Skeletal muscle satellite cell (primary cell): ENCODE measurements around the gene CSNK1G1.

Experiments
- H3K27me3 ChIP-seq: 2 replicates; pipeline ENCODE4 v1.7.0; 2013; ENCODE audit warnings: low read length; ENCODE audit not compliant: control insufficient read depth, insufficient read depth
- H3K36me3 ChIP-seq: 2 replicates; pipeline ENCODE4 v1.7.0; 2013; ENCODE audit warnings: mild to moderate bottlenecking, control low read depth, low read length; ENCODE audit not compliant: insufficient read depth
- H3K4me1 ChIP-seq: 2 replicates; pipeline ENCODE4 v1.7.0; 2013; ENCODE audit warnings: low read length; ENCODE audit not compliant: control insufficient read depth, insufficient read depth
- H3K4me2 ChIP-seq: 2 replicates; pipeline ENCODE4 v1.7.0; 2013; ENCODE audit warnings: mild to moderate bottlenecking, low read length
- H3K4me3 ChIP-seq: 2 replicates; pipeline ENCODE4 v1.7.0; 2013; ENCODE audit warnings: low read length
- H3K9ac ChIP-seq: 2 replicates; pipeline ENCODE4 v1.7.0; 2013; ENCODE audit warnings: mild to moderate bottlenecking, low read depth, low read length, moderate library complexity
- H3K9me3 ChIP-seq: replicated peaks from 2 replicates; pipeline ENCODE4 v1.7.0; 2013; ENCODE audit warnings: mild to moderate bottlenecking, control low read depth, low read length

The CSNK1G1 gene

DNA sequence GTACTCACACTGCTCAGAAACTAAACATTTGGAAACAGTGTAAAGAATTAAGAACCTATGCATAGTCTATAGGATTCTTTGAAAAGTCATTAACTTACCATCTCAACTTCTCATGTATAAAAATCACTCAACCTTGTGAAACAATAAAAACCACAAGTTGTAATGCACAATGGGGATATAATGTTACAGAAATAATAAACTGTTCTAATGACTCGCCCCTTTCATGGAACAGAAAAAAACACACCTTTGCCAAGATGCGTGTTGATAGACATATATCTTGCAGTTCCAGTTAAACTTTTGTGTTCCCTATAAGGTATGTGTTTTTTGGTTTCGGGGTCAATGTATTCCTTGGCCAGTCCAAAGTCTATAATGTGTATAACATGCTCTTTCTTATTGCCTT, 142.3 kb downstream of the CSNK1G1 start:
- Histone ChIP-seq H3K4me2 (no peak overlapping the region), H3K36me3 (peaks cover 14% of the 10 kb centered on the region), H3K4me3 (no peak overlapping the region), H3K9ac (no peak overlapping the region), H3K9me3 (no peaks in the 10 kb centered on the region), H3K27me3 (no peaks in the 10 kb centered on the region), H3K4me1 (no peaks in the 10 kb centered on the region)

GRCh38 chr15:64211696-64212095, 144.3 kb downstream of the CSNK1G1 start:
- no peaks in the 10 kb centered on the region for H3K4me1 ChIP-seq
- peaks cover 14% of the 10 kb centered on the region for H3K36me3 ChIP-seq
- H3K4me2 ChIP-seq = no peak overlapping the region
- H3K27me3 ChIP-seq = no peaks in the 10 kb centered on the region
- H3K9ac ChIP-seq = no peak overlapping the region
- H3K4me3 ChIP-seq = no peak overlapping the region
- H3K9me3 ChIP-seq = no peaks in the 10 kb centered on the region

DNA sequence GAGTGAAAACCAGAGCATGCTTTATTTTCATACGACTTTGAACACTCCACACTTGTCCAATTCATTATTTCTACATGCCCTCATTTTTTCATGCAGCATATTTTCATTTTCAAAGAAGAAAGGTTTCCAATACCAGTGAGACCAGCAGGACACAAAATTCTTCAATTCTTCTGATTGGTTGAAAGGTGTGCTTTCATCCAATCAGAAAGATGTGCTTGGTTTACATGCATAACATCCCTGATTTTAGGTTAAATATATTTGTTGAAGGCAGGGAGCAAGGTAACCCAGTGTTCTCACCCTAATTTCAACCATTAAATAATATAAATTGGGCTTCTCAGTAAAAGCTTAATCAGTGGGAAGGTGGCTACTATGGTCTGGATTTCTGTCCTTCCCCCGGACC, 145.6 kb downstream of the CSNK1G1 start:
- Histone ChIP-seq H3K4me1 (no peaks in the 10 kb centered on the region), H3K4me2 (no peak overlapping the region), H3K9ac (no peak overlapping the region), H3K4me3 (no peak overlapping the region), H3K36me3 (peaks cover 14% of the 10 kb centered on the region), H3K27me3 (no peaks in the 10 kb centered on the region), H3K9me3 (no peaks in the 10 kb centered on the region)

DNA sequence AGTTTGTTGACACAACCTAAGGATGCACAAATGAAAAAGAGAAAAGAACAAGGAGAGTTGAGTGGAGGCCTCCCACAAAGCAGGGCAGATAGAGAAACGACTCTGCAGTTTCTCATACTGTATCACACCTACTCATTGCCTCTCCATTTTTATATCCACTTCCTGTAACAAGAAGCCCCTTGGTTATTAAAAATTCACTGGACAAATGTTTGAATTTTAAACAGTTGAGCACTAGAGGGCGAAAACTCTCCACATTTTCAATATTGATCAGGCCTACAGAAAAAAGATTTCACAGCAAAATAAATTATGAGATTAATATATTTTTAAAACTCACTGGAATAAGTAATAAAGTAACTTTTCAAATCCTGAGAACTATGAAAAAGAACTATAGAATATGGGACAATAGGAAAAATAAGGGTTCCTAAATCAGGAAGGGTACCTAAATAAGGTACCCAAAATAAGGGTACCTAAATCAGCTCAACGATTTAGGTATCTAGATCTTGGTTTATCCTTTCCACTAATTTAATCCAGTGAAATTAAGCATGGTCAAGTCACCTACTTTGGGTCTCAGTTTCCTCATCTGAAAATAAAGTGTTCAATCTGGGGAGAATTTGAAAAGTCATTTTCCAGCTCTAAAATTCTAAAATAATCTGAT, 146.2 kb downstream of the CSNK1G1 start:
- Histone ChIP-seq H3K4me1 (no peaks in the 10 kb centered on the region), H3K4me3 (no peak overlapping the region), H3K9me3 (no peaks in the 10 kb centered on the region), H3K27me3 (no peaks in the 10 kb centered on the region), H3K9ac (peak overlapping the region; percentile 7), H3K36me3 (peaks cover 16% of the 10 kb centered on the region), H3K4me2 (peak overlapping the region; percentile 4)

DNA sequence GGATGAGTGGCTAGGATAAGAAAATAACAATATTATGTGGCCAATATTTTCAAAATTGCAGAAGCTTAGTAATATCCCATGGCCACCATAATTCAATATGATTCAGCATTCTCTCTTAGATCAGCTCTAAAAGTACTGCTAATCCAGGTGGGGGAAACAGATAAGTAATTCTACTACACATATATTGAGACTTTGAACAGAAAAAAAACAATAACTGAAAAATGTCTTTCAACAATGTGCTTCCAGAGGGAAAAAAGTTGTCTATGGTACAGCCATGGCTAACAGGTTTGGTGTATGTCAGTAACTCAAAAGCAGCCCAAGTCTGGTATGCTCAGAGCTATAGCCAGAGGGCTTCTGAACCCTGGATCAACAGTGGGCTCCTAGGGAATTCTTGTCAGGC, 150.8 kb downstream of the CSNK1G1 start:
- H3K27me3 ChIP-seq = no peaks in the 10 kb centered on the region

GRCh38 chr15:64197425-64197824, 158.5 kb downstream of the CSNK1G1 start:
- Histone ChIP-seq H3K4me3 (no peak overlapping the region), H3K9ac (no peak overlapping the region), H3K4me1 (no peaks in the 10 kb centered on the region), H3K4me2 (no peak overlapping the region), H3K36me3 (peaks cover 21% of the 10 kb centered on the region), H3K9me3 (no peaks in the 10 kb centered on the region), H3K27me3 (no peaks in the 10 kb centered on the region)

More for the DNA sequence above, 150.8 kb downstream of the CSNK1G1 start:
- H3K4me1 ChIP-seq = no peaks in the 10 kb centered on the region
- H3K4me3 ChIP-seq = no peak overlapping the region
- peaks cover 26% of the 10 kb centered on the region for H3K36me3 ChIP-seq
- H3K4me2 ChIP-seq = no peak overlapping the region
- no peaks in the 10 kb centered on the region for H3K9me3 ChIP-seq
- no peak overlapping the region for H3K9ac ChIP-seq

DNA sequence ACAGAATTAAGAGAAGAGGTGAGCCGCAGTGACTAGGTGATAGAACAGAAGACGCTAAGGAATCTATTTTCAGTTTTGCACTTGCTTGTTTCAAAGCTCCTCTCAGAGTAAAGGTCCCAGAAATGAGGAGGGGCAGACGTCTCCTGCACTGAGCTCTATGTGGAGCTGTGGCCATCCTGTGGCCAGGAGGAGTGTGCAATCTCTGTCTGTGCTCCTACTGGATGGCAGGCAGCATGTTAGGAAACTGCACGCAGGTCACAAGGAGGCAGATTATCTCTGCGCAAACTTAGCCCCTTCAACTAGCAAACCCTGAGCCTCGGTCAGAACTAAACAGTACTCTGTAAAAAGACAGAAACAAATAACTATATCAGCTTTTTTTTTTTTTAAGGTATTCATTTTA, 162.0 kb downstream of the CSNK1G1 start:
- no peaks in the 10 kb centered on the region for H3K27me3 ChIP-seq
- no peak overlapping the region for H3K4me2 ChIP-seq
- peaks cover 14% of the 10 kb centered on the region for H3K36me3 ChIP-seq
- no peak overlapping the region for H3K9ac ChIP-seq
- no peak overlapping the region for H3K4me3 ChIP-seq
- H3K4me1 ChIP-seq = no peaks in the 10 kb centered on the region
- H3K9me3 ChIP-seq = no peaks in the 10 kb centered on the region

DNA sequence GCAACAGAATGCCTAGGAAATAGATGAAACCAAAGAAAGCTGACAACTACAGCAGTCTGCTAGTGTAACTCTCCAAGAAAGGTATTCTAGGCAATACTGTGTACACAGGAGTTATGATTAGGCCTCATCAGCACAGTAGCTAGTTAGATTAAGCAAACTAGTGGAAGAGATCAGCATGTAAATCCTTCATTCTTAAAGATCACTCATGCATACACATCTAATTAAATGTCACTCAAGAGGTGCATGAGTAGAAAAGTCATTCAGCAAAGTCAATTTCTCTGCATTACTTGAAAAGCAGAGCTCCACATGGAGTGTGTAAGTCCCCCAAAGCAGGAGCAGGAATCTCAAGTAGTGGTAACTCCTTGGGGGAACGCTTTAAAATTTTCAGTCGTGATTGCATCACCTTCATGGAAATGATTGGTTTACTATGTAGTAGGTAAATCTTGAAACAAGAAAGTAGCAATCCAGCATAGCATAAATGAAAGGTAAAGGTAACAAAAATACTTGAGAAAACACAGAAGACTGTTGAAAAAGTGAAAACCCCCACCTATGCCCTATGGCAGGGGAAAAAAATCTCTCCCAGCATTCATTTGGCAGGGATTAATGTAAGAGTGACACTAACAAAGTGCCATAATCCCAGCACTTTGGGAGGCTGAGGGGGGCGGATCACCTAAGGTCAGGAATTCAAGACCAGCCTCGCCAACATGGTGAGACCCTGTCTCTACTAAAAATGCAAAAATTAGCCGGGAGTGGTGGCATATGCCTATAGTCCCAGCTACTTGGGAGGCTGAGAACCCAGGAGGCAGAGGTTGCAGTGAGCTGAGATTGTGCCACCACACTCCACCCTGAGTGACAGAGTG, 163.8 kb downstream of the CSNK1G1 start:
- Histone ChIP-seq H3K27me3 (no peaks in the 10 kb centered on the region), H3K9me3 (no peaks in the 10 kb centered on the region), H3K9ac (no peak overlapping the region), H3K36me3 (peaks cover 20% of the 10 kb centered on the region), H3K4me3 (no peak overlapping the region), H3K4me1 (no peaks in the 10 kb centered on the region), H3K4me2 (no peak overlapping the region)

DNA sequence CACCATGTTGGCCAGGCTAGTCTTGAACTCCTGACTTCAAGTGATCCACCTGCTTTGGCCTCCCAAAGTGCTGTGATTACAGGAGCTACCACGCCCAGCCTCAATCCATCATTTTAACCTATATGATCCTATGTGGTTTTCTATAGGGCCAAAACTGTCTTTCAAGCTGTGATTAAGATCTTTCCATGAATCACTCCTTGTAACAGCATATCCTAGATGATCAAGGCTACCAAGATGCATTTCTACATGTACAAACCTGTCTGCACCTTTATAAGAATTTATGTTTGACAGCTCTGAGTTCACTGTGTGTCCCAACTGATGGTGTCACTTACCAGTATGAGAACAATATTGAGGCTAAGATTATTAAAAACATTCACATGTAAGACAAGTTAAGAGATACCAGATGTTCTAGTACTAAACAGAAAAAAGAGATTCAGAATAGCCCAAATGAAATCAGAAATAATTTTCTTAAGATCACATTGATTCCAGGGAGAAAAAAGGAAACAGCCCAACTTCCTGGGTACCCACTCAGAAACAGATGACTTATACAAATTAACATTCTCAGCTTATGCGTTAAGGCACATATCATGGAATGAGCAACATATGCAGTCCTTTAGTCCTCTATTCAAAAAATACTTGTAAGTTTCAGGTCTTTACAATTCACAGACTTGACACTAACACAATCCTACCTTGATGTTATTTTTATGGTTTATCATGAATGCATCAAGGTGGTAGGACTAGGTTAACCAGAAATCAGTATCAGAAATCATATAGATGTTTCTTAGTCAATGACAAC, 168.4 kb downstream of the CSNK1G1 start:
- Histone ChIP-seq H3K9me3 (no peaks in the 10 kb centered on the region), H3K4me3 (no peak overlapping the region), H3K36me3 (peaks cover 21% of the 10 kb centered on the region), H3K4me2 (no peak overlapping the region), H3K9ac (no peak overlapping the region), H3K27me3 (no peaks in the 10 kb centered on the region), H3K4me1 (no peaks in the 10 kb centered on the region)

DNA sequence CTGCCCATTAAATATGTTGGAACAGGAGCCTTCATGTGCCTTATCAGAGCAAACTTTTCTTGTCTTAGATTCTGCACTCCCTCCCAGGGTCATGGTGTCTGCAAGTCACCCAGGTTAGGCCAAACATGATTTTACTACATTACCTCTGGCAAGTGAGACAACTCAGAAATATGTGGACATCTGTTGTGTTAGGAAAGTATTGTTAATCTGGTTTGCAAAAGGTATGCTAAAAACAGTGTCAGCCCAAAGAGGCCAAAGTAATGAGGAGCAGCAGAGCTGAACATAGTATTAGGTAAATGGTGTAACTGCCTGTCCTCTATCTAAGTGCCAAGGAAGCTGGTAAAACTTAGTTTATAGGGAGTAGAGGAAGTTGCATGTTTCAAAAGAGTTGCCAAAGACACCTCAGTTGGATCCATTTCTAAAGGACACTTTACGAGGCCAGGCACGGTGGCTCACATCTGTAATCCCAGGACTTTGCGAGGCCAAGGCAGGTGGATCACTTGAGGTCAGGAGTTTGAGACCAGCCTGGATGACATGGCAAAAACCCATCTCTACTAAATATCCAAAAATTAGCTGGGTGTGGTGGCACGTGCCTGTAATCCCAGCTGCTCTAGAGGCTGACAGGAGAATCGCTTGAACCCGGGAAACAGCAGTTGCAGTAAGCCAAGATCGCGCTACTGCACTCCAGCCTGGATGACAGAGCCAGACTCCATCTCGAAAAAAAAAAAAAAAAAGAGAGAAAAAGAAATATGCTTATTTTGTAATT, 170.6 kb downstream of the CSNK1G1 start:
- peaks cover 28% of the 10 kb centered on the region for H3K36me3 ChIP-seq

GRCh38 chr15:64182859-64183370, 173.1 kb downstream of the CSNK1G1 start:
- Histone ChIP-seq H3K4me3 (no peak overlapping the region), H3K4me1 (no peaks in the 10 kb centered on the region), H3K9ac (no peak overlapping the region), H3K4me2 (no peak overlapping the region), H3K27me3 (no peaks in the 10 kb centered on the region), H3K36me3 (peaks cover 26% of the 10 kb centered on the region), H3K9me3 (no peaks in the 10 kb centered on the region)

More for the DNA sequence above, 170.6 kb downstream of the CSNK1G1 start:
- Histone ChIP-seq H3K27me3 (no peaks in the 10 kb centered on the region), H3K9ac (no peak overlapping the region), H3K4me3 (no peak overlapping the region), H3K4me2 (no peak overlapping the region), H3K9me3 (no peaks in the 10 kb centered on the region), H3K4me1 (no peaks in the 10 kb centered on the region)
